IMR-90 (cell line): ENCODE measurements around the gene FMO5. TPM values are rescaled to one million over a fixed set of nuclear protein-coding genes. Genes with fewer than 3 reads are reported as not detected.

Experiments
- ATAC-seq: fragments of 200-7000 bp; cut with Tn5 transposase; 2 replicates; pipeline ENCODE4 v1.9.1; 2020; ENCODE audit warnings: low read depth, mild to moderate bottlenecking, moderate library complexity
- BruUV-seq: library from RNA; stranded (reverse); fragments of 400-500 nt; replicated peaks from 2 replicates; lab custom pipeline; 2021; lab: Mats Ljungman, UMichigan
- CTCF ChIA-PET: fragments of 300-600 bp; formaldehyde crosslinking; extraction: SDS; loops from one replicate; lab custom pipeline; 2021; ENCODE audit warnings: antibody characterized with exemption; lab: Yijun Ruan, JAX
- POLR2A ChIA-PET: fragments of 300-600 bp; sonication (Branson Sonifier 250); formaldehyde crosslinking; loops from one replicate; lab custom pipeline; 2022; ENCODE audit warnings: antibody characterized with exemption; ENCODE audit not compliant: unreplicated experiment; lab: Charles Lee
- DNase-seq: peaks from one replicate; pipeline ENCODE4 v3.0.0; 2013
- H2AFZ ChIP-seq: replicated peaks from 2 replicates; pipeline ENCODE3; 2013; ENCODE audit warnings: low read length, mild to moderate bottlenecking; ENCODE audit not compliant: poor library complexity
- H2AK5ac ChIP-seq: 2 replicates; pipeline ENCODE4 v1.6.1; 2013; ENCODE audit warnings: low read depth, low read length, inconsistent platforms
- H2AK9ac ChIP-seq: replicated peaks from 2 replicates; pipeline ENCODE3; 2013; ENCODE audit warnings: mild to moderate bottlenecking, low read depth, low read length, moderate library complexity; ENCODE audit not compliant: poor library complexity
- H2BK120ac ChIP-seq: 2 replicates; pipeline ENCODE4 v1.6.1; 2013; ENCODE audit warnings: low read depth, low read length, inconsistent platforms
- H2BK15ac ChIP-seq: 3 replicates; pipeline ENCODE4 v1.6.1; 2013; ENCODE audit warnings: low read depth, low read length, inconsistent platforms
- H2BK20ac ChIP-seq: 2 replicates; pipeline ENCODE4 v1.6.1; 2013; ENCODE audit warnings: low read depth, mild to moderate bottlenecking, inconsistent platforms, low read length, moderate library complexity
- H2BK5ac ChIP-seq: 2 replicates; pipeline ENCODE4 v1.6.1; 2013; ENCODE audit warnings: mild to moderate bottlenecking, low read depth, low read length, inconsistent platforms; ENCODE audit not compliant: poor library complexity, severe bottlenecking
- H3K14ac ChIP-seq: replicated peaks from 2 replicates; pipeline ENCODE4 v1.6.1; 2013; ENCODE audit warnings: low read depth, low read length, inconsistent platforms
- H3K18ac ChIP-seq: 2 replicates; pipeline ENCODE4 v1.6.1; 2013; ENCODE audit warnings: low read depth, low read length, control low read depth
- H3K23ac ChIP-seq: 2 replicates; pipeline ENCODE4 v1.6.1; 2013; ENCODE audit warnings: low read depth, low read length, inconsistent platforms
- H3K27ac ChIP-seq: 2 replicates; pipeline ENCODE4 v1.5.1; 2013; ENCODE audit warnings: mild to moderate bottlenecking, control low read depth, low read length; ENCODE audit not compliant: insufficient read depth
- H3K27me3 ChIP-seq: 2 replicates; pipeline ENCODE4 v1.6.1; 2013; ENCODE audit warnings: low read length; ENCODE audit not compliant: control insufficient read depth, insufficient read depth
- H3K36me3 ChIP-seq: 2 replicates; pipeline ENCODE4 v1.6.1; 2013; ENCODE audit warnings: low read length, mixed read lengths; ENCODE audit not compliant: control insufficient read depth, insufficient read depth
- H3K4ac ChIP-seq: 2 replicates; pipeline ENCODE4 v1.6.1; 2013; ENCODE audit warnings: low read depth, low read length, inconsistent platforms
- H3K4me1 ChIP-seq: 2 replicates; pipeline ENCODE4 v1.6.1; 2013; ENCODE audit warnings: low read length, mixed read lengths; ENCODE audit not compliant: control insufficient read depth, insufficient read depth
- H3K4me2 ChIP-seq: 2 replicates; pipeline ENCODE4 v1.6.1; 2013; ENCODE audit warnings: low read depth, mild to moderate bottlenecking, control low read depth, low read length, moderate library complexity
- H3K4me3 ChIP-seq: 2 replicates; pipeline ENCODE4 v1.5.1; 2013; ENCODE audit warnings: low read depth, mild to moderate bottlenecking, control low read depth, low read length, moderate library complexity; ENCODE audit not compliant: insufficient read depth
- H3K56ac ChIP-seq: 2 replicates; pipeline ENCODE4 v1.6.1; 2013; ENCODE audit warnings: low read length, inconsistent platforms; ENCODE audit not compliant: insufficient read depth; ENCODE audit errors: extremely low read depth
- H3K79me1 ChIP-seq, 2 experiments: 2 replicates each; pipeline ENCODE4 v1.6.1; 2013; ENCODE audit warnings: low read length in 2 of 2, inconsistent platforms in 1 of 2, low read depth in 1 of 2
- H3K9ac ChIP-seq: 2 replicates; pipeline ENCODE4 v1.6.1; 2013; ENCODE audit warnings: low read depth, low read length, control low read depth
- H3K9me1 ChIP-seq: 2 replicates; pipeline ENCODE4 v1.6.1; 2013; ENCODE audit warnings: low read length, inconsistent platforms; ENCODE audit not compliant: insufficient read depth
- H3K9me3 ChIP-seq: 2 replicates; pipeline ENCODE4 v1.6.1; 2013; ENCODE audit warnings: low read length; ENCODE audit not compliant: control insufficient read depth, insufficient read depth
- H4K20me1 ChIP-seq: 2 replicates; pipeline ENCODE4 v1.6.1; 2013; ENCODE audit warnings: low read length, inconsistent platforms; ENCODE audit not compliant: insufficient read depth
- H4K5ac ChIP-seq: 2 replicates; pipeline ENCODE4 v1.6.1; 2013; ENCODE audit warnings: mild to moderate bottlenecking, low read depth, low read length, control low read depth
- H4K8ac ChIP-seq, 2 experiments: 2 replicates each; pipeline ENCODE4 v1.6.1; 2013; ENCODE audit warnings: low read depth in 2 of 2, low read length in 2 of 2, control low read depth in 1 of 2, inconsistent platforms in 1 of 2
- H4K91ac ChIP-seq: 2 replicates; pipeline ENCODE4 v1.6.1; 2013; ENCODE audit warnings: low read depth, low read length, inconsistent platforms; ENCODE audit not compliant: insufficient read depth
- BHLHE40 ChIP-seq: fragments of 150-350 bp; IDR thresholded peaks from 2 replicates; pipeline ENCODE4 v1.6.1; 2016; ENCODE audit warnings: mild to moderate bottlenecking, low read depth, low read length
- CEBPB ChIP-seq: IDR thresholded peaks from 2 replicates; pipeline ENCODE4 v1.6.1; 2012; ENCODE audit warnings: low read depth, low read length, improper control_type of control experiment
- CHD1 ChIP-seq: IDR thresholded peaks from 2 replicates; pipeline ENCODE4 v1.6.1; 2012; ENCODE audit warnings: low read depth, low read length, improper control_type of control experiment
- ELK1 ChIP-seq: fragments of 150-350 bp; IDR thresholded peaks from 2 replicates; pipeline ENCODE4 v1.6.1; 2016; ENCODE audit warnings: low read depth, mild to moderate bottlenecking, low read length, moderate library complexity, borderline replicate concordance
- MAZ ChIP-seq: IDR thresholded peaks from 2 replicates; pipeline ENCODE4 v1.6.1; 2012; ENCODE audit warnings: low read depth, mild to moderate bottlenecking, low read length, improper control_type of control experiment, moderate library complexity, borderline replicate concordance
- SMC3 ChIP-seq: fragments of 150-350 bp; IDR thresholded peaks from 2 replicates; pipeline ENCODE4 v1.6.1; 2016; ENCODE audit warnings: low read depth, mild to moderate bottlenecking, antibody characterized with exemption, low read length, moderate library complexity
- WGBS, 2 experiments: methylation state at CpG; one replicate each; pipeline versions ENCODE4 v1.1.5 to v1.1.7; 2013; ENCODE audit warnings: missing lambda C conversion rate in 2 of 2; ENCODE audit not compliant: insufficient read length in 1 of 2; ENCODE audit errors: extremely low coverage in 2 of 2; 5-methylcytosine and 5-hydroxymethylcytosine counted together
- dilution Hi-C: fragments of 300-500 bp; cut with HindIII; formaldehyde crosslinking; loops from one replicate; pipeline ENCODE4 v1.14.3; 2018; ENCODE audit warnings: low sequenced_read_pairs; ENCODE audit not compliant: unreplicated experiment
- in situ Hi-C: fragments of 300-500 bp; cut with MboI; formaldehyde crosslinking; loops from 3 replicates; pipeline ENCODE4 v1.14.3; 2019; ENCODE audit warnings: low sequenced_read_pairs, inconsistent platforms, mixed read lengths
- intact Hi-C: fragments of 100-400 bp; cut with micrococcal nuclease; formaldehyde crosslinking; loops from 2 replicates; pipeline ENCODE4 v1.10.0; 2022
- polyA plus RNA-seq, 3 experiments: library from polyadenylated mRNA; depleted of rRNA; stranded (reverse); fragments of >200 nt; gene quantifications; 2 replicates each; pipeline ENCODE4 v1.2.3, GENCODE V29; 2012; ENCODE audit warnings: low replicate concordance in 1 of 3
- total RNA-seq: library from RNA; depleted of rRNA; stranded (reverse); fragments of >200 nt; gene quantifications from 2 replicates; pipeline ENCODE4 v1.2.3, GENCODE V29; 2012

FMO5 gene
- total and polyA plus RNA-seq, 2 of the 4 experiments (the other 2 are of a cell fraction) = 0.36 to 0.51 TPM

GRCh38 chr1:147152772-147153171 is 72.4 kb downstream of the FMO5 start:
- Histone ChIP-seq H3K9ac (no peak overlapping the region), H3K14ac (no peak overlapping the region), H4K5ac (no peak overlapping the region), H3K23ac (no peak overlapping the region), H3K4me1 (no peaks in the 10 kb centered on the region), H2BK20ac (no peak overlapping the region), H2AK9ac (no peak overlapping the region), H3K27ac (no peak overlapping the region), H2BK5ac (no peak overlapping the region), H4K8ac (no peak overlapping the region), H3K4me3 (no peak overlapping the region), H3K18ac (no peak overlapping the region), H2AFZ (no peak overlapping the region), H4K91ac (no peak overlapping the region), H2BK120ac (no peak overlapping the region), H3K79me1 (peaks cover 0 to 4% of the 10 kb centered on the region in 2 experiments; a peak in 1 of 4 replicates), H2BK15ac (no peak overlapping the region), H3K4ac (no peak overlapping the region), H3K36me3 (peaks cover 11% of the 10 kb centered on the region), H3K9me3 (no peaks in the 10 kb centered on the region), H3K4me2 (no peak overlapping the region), H2AK5ac (no peak overlapping the region), H3K27me3 (no peaks in the 10 kb centered on the region), H3K56ac (no peak overlapping the region), H4K20me1 (no peaks in the 10 kb centered on the region), H3K9me1 (no peaks in the 10 kb centered on the region)
- TF ChIP-seq CHD1 = no peak
- no peak for TF ChIP-seq SMC3
- no peak for TF ChIP-seq CEBPB
- no peak for TF ChIP-seq ELK1
- TF ChIP-seq MAZ = no peak
- no peak for TF ChIP-seq BHLHE40
- ATAC-seq (no peak), DNase-seq (no peak)
- 60% methylated on average over 1 of the region's 3 CpGs; no CpG with 5 or more reads in 1 of the 2 experiments for WGBS, 2 experiments
- intact Hi-C loops (no loop called here), dilution Hi-C loops (no loop called here), in situ Hi-C loops (no loop called here)
- BruUV-seq = no TSS peak
- CTCF ChIA-PET = no interaction called here
- POLR2A ChIA-PET = no interaction called here
